ENCODE results near the gene GABBR2. TPM values are rescaled to one million over a fixed set of nuclear protein-coding genes. Genes with fewer than 3 reads are reported as not detected.

Gene GABBR2
- total RNA-seq, 1 experiment from 2014 or later = 0.33 TPM

- no peak for TF ChIP-seq CTCF (IDR thresholded peaks at IDR 0.05; ENCODE audit: unreplicated experiment)
- CTCF ChIA-PET = no interaction called here
- Mint-ChIP-seq H3K27me3 (ENCODE audit: unreplicated experiment) (peaks cover 58% of the 10 kb centered on the region), H3K36me3 (ENCODE audit: insufficient read depth, unreplicated experiment) (no peaks in the 10 kb centered on the region), H3K27ac (ENCODE audit: unreplicated experiment) (no peak overlapping the region), H3K4me1 (ENCODE audit: low read depth, unreplicated experiment) (peaks cover 8% of the 10 kb centered on the region), H3K4me3 (ENCODE audit: low read depth, unreplicated experiment) (no peak overlapping the region), H3K9me3 (ENCODE audit: low read depth, unreplicated experiment) (no peaks in the 10 kb centered on the region)
- intact Hi-C loops (cut with micrococcal nuclease; ENCODE audit: unreplicated experiment) = no loop called here
- DNase-seq = no peak
- no TSS peak for BruUV-seq (replicated peaks)
Measured at GRCh38 chr9:98280162-98280561, 428.6 kb downstream of the GABBR2 start.

GRCh38 chr9:98276907-98277469 is 431.7 kb downstream of the GABBR2 start:
- Mint-ChIP-seq H3K27ac (ENCODE audit: unreplicated experiment) (no peak overlapping the region), H3K9me3 (ENCODE audit: low read depth, unreplicated experiment) (no peaks in the 10 kb centered on the region), H3K4me3 (ENCODE audit: low read depth, unreplicated experiment) (no peak overlapping the region), H3K4me1 (ENCODE audit: low read depth, unreplicated experiment) (no peaks in the 10 kb centered on the region), H3K27me3 (ENCODE audit: unreplicated experiment) (peaks cover 55% of the 10 kb centered on the region), H3K36me3 (ENCODE audit: insufficient read depth, unreplicated experiment) (no peaks in the 10 kb centered on the region)
- DNase-seq = no peak
- intact Hi-C loops (cut with micrococcal nuclease; ENCODE audit: unreplicated experiment) = no loop called here
- no TSS peak for BruUV-seq (replicated peaks)
- CTCF ChIA-PET = no interaction called here
- no peak for TF ChIP-seq CTCF (IDR thresholded peaks at IDR 0.05; ENCODE audit: unreplicated experiment)

GRCh38 chr9:98275159-98275558 is 433.6 kb downstream of the GABBR2 start:
- Mint-ChIP-seq H3K4me3 (ENCODE audit: low read depth, unreplicated experiment) (no peak overlapping the region), H3K27me3 (ENCODE audit: unreplicated experiment) (peaks cover 53% of the 10 kb centered on the region), H3K9me3 (ENCODE audit: low read depth, unreplicated experiment) (no peaks in the 10 kb centered on the region), H3K27ac (ENCODE audit: unreplicated experiment) (no peak overlapping the region), H3K4me1 (ENCODE audit: low read depth, unreplicated experiment) (no peaks in the 10 kb centered on the region), H3K36me3 (ENCODE audit: insufficient read depth, unreplicated experiment) (no peaks in the 10 kb centered on the region)
- intact Hi-C loops (cut with micrococcal nuclease; ENCODE audit: unreplicated experiment) = no loop called here
- DNase-seq = no peak
- CTCF ChIA-PET = no interaction called here
- no peak for TF ChIP-seq CTCF (IDR thresholded peaks at IDR 0.05; ENCODE audit: unreplicated experiment)
- BruUV-seq (replicated peaks) = no TSS peak

- no peak for DNase-seq
- no TSS peak for BruUV-seq (replicated peaks)
- Mint-ChIP-seq H3K27me3 (ENCODE audit: unreplicated experiment) (peaks cover 60% of the 10 kb centered on the region), H3K4me1 (ENCODE audit: low read depth, unreplicated experiment) (no peaks in the 10 kb centered on the region), H3K36me3 (ENCODE audit: insufficient read depth, unreplicated experiment) (no peaks in the 10 kb centered on the region), H3K9me3 (ENCODE audit: low read depth, unreplicated experiment) (no peaks in the 10 kb centered on the region), H3K4me3 (ENCODE audit: low read depth, unreplicated experiment) (no peak overlapping the region), H3K27ac (ENCODE audit: unreplicated experiment) (no peak overlapping the region)
- intact Hi-C loops (cut with micrococcal nuclease; ENCODE audit: unreplicated experiment) = no loop called here
- CTCF ChIA-PET = no interaction called here
- no peak for TF ChIP-seq CTCF (IDR thresholded peaks at IDR 0.05; ENCODE audit: unreplicated experiment)
Measured at GRCh38 chr9:98272083-98272482, 436.7 kb downstream of the GABBR2 start.
